Stimulated activated CD8-positive, alpha-beta memory T cell treated with anti-CD3 and anti-CD28 coated beads, Interleukin-12 subunit alpha, Interleukin-12 subunit beta, amount 100 ng/mL, for 24 hours (primary cell): Measurements from ENCODE around the gene CAMTA1.
"Not testable (repeated sequence)": the region's sequence is repeated elsewhere in the genome, so short reads cannot be mapped to it uniquely, and the experiment has no call there.

Source experiments
- DNase-seq: peaks from one replicate; pipeline ENCODE4 v3.0.0-alpha.2; 2020; ENCODE audit errors: extremely low read depth

Gene CAMTA1, protein sequence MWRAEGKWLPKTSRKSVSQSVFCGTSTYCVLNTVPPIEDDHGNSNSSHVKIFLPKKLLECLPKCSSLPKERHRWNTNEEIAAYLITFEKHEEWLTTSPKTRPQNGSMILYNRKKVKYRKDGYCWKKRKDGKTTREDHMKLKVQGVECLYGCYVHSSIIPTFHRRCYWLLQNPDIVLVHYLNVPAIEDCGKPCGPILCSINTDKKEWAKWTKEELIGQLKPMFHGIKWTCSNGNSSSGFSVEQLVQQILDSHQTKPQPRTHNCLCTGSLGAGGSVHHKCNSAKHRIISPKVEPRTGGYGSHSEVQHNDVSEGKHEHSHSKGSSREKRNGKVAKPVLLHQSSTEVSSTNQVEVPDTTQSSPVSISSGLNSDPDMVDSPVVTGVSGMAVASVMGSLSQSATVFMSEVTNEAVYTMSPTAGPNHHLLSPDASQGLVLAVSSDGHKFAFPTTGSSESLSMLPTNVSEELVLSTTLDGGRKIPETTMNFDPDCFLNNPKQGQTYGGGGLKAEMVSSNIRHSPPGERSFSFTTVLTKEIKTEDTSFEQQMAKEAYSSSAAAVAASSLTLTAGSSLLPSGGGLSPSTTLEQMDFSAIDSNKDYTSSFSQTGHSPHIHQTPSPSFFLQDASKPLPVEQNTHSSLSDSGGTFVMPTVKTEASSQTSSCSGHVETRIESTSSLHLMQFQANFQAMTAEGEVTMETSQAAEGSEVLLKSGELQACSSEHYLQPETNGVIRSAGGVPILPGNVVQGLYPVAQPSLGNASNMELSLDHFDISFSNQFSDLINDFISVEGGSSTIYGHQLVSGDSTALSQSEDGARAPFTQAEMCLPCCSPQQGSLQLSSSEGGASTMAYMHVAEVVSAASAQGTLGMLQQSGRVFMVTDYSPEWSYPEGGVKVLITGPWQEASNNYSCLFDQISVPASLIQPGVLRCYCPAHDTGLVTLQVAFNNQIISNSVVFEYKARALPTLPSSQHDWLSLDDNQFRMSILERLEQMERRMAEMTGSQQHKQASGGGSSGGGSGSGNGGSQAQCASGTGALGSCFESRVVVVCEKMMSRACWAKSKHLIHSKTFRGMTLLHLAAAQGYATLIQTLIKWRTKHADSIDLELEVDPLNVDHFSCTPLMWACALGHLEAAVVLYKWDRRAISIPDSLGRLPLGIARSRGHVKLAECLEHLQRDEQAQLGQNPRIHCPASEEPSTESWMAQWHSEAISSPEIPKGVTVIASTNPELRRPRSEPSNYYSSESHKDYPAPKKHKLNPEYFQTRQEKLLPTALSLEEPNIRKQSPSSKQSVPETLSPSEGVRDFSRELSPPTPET (N-terminal part only)

DNA sequence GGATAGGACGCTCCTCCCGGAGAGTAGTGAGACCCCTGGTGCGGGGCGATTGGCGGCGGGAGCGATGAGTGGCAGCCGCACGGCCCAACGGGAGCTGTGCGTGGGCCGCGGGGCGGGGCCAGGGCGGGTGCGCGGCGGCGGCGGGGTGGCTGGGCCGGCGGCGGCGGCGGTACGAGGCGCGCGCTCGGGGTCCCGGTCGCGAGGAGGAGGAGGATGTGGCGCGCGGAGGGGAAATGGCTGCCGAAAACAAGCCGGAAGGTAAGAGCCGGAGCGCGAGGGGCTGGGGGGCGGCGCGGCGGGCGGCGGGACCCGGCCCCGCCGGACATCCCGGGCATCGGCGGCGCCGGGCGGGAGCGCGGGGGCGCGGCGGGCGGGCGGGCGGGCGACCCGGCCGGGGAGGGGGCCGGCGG lies at the start of gene CAMTA1:
Gene CAMTA1 (plus strand): TSS at position 137 of the 410 bp plus-strand sequence. CDS start 77 bp downstream, at position 214.
- DNase-seq: no peak

DNA sequence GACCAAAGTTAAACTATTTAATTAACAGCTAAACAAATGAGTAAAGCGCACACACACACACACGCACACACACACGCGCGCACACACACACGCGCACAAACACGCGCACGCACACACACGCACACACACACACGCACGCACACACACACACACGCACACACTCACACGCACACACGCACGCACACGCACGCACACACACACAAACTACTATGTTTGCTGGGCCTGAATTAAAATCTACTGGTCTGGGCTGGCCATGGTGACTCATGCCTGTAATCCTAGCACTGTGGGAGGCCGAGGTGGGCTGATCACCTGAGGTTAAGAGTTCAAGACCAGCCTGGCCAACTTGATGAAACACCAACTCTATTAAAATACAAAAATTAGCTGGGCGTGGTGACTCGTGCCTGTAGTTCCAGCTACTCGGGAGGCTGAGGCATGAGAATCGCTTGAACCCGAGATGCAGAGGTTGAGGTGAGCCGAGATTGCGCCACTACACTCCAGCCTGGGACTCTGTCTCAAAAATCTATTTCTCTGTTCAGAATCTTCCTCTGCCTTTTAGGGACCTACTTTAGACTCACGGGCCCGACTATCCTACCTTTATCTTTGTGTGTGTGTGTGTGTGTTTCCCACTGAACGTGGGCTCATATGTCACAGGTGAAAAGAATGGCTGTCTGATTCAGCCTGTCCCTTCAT lies 46.1 kb upstream of the CAMTA1 start:
- DNase-seq: no peak

DNA sequence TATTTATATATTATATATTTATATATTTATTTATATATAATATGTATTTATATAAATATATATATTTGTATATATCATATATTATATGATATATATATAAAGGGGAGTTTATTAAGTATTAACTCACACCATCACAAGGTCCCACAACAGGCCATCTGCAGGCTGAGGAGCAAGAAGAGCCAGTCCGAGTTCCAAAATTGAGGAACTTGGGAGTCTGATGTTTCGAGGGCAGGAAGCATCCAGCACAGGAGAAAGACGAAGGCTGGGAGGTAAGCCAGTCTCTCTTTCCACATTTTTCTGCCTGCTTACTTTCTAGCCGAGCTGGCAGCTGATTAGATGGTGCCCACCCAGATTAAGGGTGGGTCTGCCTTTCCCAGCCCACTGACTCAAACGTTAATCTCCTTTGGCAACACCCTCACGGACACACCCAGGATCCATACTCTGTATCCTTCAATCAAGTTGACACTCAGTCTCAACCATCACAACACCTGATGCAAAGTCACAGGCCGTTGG lies 42.5 kb upstream of the CAMTA1 start:
- not testable (repeated sequence) for DNase-seq

DNA sequence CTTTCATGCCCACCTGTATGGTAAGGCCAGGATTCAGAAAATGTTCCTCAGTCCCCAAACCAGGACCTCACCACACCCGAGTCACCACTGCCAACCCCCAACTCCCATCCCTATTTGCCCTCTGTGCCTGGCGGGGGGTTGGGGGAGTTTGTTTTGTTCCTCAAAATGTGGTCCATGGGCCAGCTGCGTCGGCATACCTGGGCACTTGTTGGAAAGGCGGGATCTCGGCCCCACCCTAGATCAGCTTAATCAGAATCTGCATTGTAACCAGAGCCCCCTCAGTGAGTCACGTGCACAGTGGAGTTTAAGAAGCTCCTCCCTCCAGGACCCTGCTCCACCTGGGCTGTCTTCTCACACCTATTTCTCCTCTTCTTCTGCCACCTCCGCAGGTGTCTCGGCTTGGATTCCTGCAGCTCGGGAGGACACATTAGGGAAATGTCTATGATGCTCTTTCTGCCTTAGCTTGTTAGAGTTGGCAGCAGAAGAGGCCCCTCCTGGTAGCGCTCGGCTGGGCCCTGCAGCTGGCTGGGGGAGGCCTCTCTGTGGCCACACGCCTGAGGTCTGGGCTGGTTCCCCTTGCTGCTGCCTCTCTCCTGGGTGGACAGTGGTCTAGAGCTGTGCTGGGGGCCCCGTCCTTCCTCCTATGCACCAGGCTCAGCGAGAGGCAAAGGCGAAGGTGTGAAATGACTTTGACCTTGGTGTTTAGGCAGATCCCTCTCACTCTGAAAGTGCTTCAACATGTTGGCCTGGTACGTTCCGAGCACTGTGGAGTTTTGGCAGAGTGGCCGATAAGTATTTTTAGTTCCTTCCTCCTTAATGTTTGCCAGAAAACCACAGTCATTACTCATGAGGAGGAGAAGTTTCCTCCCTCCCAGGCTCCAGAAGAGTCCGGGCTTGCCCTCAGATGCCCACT lies 41.8 kb upstream of the CAMTA1 start:
- no peak for DNase-seq

DNA sequence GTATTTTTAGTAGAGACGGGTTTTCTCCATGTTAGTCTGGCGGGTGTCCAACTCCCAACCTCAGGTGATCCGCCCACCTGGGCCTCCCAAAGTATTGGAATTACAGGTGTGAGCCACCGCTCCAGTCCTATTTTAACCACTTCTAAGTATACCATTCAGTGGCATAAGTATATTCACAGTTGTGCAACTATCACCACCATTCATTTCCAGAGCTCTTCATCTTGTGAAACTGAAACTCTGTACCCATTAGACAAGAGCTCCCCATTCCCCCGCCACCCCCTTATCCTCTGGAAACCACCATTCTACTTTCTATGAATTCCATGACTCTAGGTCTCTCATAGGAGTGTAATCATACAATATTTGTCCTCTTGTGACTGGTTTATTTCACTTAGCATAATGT lies 40.2 kb upstream of the CAMTA1 start:
- no peak for DNase-seq

DNA sequence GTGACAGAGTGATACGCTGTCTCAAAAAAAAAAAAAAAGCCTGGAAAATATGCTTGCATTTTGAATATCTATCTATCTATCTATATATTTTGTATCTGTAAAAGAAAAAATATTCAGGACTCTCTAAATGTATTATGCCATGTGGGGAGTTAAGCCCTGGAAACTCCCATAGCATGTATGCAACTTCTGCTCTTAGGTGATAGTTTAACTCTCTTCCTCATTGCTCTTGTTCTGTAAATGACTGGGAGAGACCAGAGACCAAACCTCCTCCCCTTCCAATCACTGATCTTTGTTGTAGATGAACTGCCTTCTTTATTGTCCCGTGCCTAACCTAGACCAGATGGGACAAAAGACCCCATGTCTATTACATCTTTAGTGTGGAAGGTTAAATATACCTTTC lies 37.6 kb upstream of the CAMTA1 start:
- no peak for DNase-seq

DNA sequence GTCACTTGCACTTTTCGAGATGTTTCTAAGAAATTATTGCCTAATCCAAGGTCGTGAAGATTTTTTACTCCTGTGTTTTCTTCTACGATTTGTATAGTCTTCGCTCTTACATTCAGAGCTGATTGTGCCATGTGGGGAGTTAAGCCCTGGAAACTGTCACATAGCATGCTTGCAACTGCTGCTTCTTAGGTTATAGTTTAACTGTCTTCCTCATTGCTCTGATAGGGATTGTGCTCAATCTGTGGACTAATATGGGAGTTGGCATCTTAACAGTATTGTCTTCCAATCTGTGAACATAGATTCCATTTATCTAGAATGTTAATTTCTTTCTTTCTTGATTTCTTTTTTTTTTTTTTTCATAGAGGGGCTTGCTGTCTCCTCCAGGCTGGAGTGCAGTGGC lies 34.8 kb upstream of the CAMTA1 start:
- DNase-seq: no peak

DNA sequence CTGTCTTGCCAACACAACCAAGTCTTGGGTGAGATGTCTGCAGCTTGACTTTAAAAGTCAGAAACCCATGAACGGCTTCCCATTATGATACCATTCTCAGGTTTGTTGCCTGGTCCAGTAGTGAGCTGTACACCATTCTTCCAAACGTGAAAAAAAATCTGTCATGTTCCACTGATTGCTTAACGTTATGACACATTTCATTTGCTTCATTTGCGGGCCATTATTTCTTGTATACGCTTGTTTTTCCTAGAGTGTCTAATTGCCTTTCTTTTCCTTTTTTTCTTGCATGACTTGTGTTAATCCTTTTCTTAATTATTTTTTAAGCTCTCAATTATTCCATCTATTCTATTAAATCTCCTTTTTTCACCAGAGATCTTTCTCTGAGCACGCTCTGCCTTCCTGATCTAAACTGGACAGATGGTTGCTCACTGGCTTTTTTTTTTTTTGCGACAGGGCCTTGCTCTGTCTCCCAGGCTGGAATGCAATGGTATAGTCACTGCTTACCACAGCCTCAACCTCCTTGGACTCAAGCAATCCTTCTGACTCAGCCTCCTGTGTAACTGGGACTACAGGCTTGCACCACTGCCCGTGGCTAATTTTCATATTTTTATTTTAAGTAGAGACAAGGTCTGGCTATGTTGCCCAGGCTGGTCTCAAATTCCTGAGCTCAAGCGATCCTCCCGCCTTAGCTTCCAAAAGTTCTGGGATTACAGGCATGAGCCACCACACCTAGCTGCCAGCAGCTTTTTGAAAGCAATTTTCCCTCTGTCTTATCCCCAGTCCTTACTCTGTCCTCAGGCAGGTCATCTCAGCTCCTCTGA lies 31.7 kb upstream of the CAMTA1 start:
- DNase-seq: no peak

DNA sequence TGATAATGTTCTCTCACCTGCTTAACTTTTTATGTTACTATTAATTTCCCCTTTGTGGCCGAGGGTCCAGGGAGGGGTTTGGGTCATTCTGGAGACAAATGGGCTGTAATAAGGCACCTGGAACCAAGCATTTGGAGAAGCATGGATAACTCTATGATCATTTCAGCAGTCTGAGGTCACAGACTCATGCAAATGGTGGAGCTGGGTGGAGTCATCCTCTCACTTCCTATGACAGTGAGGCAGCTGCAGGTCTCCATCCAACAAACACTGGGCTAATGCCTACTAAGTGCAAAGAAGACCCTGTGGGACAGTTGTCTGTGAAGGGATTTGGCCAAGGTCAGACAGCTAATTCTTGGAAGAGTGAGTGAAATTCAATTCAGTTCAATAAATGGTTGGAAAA lies 28.8 kb upstream of the CAMTA1 start:
- DNase-seq: no peak

DNA sequence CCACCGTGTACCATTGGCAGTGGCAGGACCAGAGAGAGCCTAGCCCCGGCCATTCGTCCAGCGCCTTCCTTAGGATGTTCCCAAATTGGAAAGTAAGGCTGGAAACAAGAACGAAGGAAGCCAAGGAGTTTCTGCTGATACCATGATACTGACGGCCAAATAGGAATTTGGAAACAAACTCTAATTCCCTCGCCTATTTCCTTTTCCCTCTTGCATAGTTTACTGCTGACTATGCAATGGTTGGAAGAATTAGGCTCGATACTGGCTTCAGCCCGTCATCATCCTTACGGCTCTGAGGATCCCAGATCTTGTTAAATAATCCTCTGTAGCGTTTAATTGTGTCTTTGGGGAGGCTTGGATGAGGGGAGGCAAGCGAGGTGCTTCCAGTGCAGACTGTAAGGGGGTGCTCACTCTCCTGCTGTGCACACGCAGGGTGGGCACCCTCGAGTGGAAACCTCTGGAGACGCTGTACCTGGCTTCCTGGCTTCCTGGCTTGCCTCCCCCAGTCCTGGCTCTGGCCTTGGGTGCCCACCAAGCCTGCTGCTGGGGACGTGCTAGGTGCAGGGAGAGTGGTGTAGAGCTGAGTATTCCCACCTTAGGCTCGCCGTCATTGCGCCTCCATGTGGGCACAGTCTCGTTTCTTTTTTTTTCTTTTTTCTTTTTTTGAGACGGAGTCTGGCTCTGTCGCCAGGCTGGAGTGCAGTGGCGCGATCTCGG lies 27.4 kb upstream of the CAMTA1 start:
- no peak for DNase-seq

DNA sequence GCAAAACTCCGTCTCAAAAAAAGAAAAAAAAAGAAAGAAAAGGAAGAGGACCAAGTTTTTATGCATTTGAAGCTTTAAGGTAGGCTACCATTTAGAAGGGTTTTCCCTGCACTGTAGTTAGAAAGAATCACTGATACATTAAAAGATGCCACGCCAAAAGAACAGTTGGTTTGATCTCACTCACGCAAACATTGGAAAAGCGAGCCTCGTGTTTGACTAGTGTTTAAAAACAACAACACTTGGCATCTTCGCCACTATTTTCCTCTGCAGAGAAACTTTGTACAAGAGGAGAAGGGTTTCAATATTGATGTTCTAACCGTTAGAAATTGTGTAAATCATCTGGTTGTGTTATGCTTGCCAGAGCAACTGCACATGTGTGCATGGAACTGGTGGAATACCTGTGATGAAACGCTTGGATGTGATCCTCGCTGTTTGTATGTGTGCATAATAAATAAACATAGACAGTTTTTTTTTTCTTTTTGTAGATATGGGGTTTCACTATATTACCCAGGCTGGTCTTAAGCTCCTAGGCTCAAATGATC lies 24.0 kb upstream of the CAMTA1 start:
- no peak for DNase-seq

DNA sequence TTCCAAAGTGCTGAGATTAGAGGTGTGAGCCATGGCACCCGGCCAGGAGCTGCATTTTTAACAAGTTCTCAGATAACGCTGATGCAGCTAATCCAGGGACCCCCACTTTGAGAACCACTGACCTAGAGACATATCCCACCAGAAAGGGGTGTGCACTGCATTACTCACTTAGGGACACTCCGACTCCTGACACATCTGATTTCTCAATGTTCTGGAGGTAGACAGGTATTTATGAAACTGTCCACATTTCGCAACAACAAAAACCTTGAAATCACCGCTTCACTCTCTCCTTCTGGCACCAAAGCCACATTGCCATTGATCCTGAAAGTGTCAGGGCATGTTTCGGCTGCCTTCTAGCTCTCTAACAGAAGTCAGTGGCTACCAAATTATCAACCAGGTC lies 23.2 kb upstream of the CAMTA1 start:
- DNase-seq: no peak

DNA sequence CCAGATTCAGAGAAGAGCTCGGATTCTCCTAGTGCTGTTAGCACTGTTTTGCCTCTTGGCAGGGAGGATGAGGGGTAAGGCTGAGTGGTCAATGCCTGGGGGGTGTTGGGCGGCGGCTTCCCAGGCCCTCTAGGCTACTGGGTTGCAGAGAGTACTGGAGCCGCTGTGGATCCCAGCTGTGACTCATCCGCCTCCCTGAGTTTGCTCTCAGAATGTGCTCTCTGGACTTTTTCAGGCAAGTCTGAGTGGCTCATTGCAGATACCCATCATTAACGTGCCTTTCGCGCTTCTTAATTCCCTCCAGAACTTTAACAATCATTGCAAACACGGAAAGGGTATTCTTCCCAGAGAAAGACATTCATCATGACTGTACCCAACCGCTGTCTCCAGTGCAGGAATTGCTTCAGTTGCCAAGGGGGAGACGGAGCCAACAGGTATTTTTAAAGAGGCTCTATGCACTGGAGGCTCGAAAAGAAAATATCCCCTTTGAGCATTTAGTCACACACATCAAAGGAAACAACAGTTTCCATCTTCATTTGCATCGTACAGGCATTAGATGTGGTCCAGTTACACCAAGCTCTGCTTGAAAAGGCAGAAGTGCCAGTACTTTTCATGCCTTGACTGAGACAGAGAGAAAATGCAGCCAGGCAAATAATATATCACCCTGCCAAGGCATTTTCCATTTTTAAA lies 14.4 kb upstream of the CAMTA1 start:
- no peak for DNase-seq

DNA sequence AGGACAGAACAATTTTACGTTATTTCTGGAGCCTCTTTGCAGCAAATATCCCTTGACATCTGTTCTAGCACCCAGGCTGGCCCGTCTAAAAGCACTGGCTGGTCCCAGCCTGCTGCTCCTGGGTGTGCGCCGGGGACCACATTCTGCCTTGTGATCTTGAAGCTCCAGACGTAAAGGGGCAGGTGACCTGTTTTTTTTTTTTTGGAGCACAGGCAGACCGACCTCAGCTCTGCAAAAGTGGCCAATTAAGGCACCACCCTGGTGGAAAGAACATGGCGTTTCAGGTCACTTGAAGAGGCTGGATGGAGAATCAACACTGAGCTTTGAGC lies 13.8 kb upstream of the CAMTA1 start:
- DNase-seq: no peak

DNA sequence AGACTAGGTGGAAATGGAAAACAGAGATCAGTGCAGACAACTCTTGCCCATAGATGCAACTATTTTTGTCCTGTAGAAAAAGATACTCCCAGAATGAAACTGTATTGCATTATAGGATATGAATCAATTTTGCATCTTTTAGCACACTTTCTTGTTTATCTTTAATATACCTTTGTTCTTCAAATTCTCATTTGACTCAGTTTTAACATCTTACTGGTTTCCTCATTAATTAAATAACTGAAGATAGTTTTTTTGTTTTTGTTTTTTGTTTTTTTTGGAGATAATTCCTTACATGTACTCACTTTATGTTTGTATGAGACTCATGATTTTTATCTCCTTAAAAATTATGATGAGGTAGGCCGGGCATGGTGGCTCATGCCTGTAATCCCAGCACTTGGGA lies 10.9 kb upstream of the CAMTA1 start:
- no peak for DNase-seq

DNA sequence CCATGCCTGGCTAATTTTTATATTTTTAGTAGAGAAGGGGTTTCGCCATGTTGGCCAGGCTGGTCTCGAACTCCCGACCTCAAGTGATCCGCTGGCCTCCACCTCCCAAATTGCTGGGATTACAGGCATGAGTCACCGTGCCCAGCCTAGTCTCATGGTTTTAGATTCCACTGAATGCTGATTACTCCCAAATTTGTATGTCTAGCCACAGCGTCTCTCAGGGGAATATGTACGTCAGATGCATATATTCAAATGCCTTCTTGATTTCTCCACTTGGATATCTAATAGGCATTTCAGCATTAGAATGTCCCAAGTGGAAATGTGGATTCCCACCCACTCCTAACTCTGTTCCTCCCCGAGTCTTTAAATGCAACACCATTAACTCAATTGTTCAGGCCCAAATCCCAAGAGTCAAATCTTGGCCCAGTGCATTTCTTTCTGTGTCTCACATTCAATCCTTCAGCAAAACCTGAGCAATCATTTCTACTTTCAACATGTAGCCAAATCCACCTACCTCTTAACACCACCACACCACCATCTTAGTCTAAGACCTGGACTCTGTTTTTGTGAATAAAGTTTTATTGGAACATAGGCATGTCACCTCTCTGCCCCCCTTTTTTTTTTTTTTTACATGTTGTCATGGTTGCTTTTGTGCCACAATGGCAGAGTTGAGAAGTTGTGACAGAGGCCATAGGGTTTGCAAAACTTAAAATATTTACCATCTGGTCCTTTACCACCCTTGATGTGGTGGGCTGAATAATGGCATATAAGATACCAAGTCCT lies 9.8 kb upstream of the CAMTA1 start:
- DNase-seq: no peak

DNA sequence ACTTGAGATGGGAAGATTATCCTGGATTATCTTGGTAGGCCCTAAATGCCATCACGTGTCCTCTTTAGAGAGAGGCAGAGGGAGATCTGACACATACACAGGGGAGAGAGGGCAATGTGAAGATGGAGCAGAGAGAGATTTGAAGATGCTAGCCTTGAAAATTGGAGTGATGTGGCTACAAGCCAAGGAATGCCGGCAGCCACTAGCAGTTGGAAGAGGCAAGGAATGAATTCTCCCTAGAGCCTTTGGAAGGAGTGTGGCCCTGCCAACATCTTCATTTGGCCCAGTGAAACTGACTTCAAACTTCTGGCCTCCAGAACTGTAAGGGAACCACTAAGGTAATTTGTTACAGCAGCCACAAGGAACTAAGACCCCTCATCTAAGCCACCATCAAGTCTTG lies 8.9 kb upstream of the CAMTA1 start:
- no peak for DNase-seq
